T-helper 22 cell (primary cell): Measurements from ENCODE around the gene RPS8.
"Not testable (repeated sequence)": the region's sequence is repeated elsewhere in the genome, so short reads cannot be mapped to it uniquely, and the experiment has no call there.

Experiments used
- DNase-seq: peaks from one replicate; pipeline ENCODE4 v3.0.0-alpha.2; 2020; ENCODE audit warnings: low read depth

RPS8 gene

GRCh38 chr1:44820328-44821239 is 45.2 kb downstream of the RPS8 start:
- no peak for DNase-seq

GRCh38 chr1:44821240-44821715 is 45.9 kb downstream of the RPS8 start:
- no peak for DNase-seq

DNA sequence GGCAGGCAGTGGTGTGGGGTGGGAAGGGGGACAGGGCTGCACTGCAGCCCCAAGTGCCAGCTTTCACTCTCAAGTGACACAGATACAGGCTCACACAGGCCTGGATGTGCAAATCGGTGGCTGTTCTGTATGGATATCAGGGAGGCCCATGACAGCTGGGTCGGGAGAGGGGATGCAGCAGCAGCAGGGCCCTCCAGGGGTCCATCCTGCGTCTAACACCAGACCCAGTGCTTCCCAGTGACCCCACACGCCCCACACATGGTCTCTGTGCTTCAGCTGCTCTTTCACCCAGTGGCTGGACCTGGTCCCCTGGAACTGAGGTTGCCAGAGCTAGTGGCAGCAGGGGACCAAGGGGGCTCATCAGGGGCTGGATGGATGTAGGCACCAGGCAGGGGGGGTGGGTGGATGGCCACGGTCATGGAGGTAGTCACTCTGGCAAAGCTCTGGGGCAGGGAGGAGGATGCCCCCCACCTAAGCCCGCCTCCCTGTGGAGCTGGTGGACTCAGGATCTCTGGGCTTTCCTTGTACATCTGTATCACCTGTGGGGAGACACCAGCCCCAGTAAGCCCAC is 46.9 kb downstream of the RPS8 start:
- no peak for DNase-seq

GRCh38 chr1:44822981-44823451 is 47.7 kb downstream of the RPS8 start:
- no peak for DNase-seq

GRCh38 chr1:44824392-44824791 is 49.1 kb downstream of the RPS8 start:
- not testable (repeated sequence) for DNase-seq

DNA sequence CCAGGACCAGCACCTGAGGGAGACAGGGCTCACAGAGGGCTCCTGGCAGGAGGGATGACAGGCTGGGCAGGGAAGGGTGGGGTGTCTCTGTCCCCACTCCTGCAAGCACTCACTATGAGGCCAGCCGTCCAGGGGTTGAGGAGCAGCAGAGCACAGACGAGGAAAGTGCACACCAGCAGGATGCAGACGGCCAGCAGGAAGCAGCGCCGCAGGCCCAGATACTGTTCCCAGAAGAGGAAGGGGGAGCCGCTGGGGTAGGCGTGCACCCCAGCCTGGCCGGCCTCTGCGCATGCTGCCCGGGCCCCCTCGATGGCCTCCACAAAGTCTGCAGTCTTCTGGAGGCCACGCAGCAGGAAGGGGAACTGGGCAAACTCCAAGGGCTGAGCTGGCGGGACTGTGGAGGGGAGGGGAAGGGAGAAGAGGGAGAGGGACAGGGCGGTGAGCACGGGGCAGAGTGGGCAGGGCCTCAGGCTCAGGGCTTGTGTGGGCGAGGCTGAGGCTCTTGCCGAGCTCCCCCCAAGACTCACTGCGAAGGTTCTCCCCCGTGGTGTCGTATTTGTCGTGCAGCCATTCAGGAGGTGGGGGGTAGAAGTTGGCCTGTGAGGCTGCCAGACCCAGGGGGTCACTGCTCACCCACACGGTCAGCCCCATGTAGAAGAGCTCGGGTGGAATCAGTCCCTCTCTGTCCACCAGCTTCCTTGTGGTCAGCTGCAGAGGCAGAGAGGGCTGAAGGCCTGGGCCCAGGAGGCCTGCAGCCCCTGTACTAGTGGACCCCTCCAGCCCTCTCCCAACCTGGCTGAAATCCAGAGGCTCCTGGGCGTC is 51.2 kb downstream of the RPS8 start:
- no peak for DNase-seq

GRCh38 chr1:44827197-44828002 is 52.1 kb downstream of the RPS8 start:
- no peak for DNase-seq

GRCh38 chr1:44828003-44828651 is 52.8 kb downstream of the RPS8 start:
- DNase-seq = no peak
